ENCODE data around the gene TMEM80. TPM values are rescaled to one million over a fixed set of nuclear protein-coding genes. Genes with fewer than 3 reads are reported as not detected.
A peak's percentile ranks its signal among the peaks of the same experiment; 100 is the strongest.

TMEM80 gene
- total RNA-seq, 1 experiment from 2014 or later = 45.2 TPM

DNA sequence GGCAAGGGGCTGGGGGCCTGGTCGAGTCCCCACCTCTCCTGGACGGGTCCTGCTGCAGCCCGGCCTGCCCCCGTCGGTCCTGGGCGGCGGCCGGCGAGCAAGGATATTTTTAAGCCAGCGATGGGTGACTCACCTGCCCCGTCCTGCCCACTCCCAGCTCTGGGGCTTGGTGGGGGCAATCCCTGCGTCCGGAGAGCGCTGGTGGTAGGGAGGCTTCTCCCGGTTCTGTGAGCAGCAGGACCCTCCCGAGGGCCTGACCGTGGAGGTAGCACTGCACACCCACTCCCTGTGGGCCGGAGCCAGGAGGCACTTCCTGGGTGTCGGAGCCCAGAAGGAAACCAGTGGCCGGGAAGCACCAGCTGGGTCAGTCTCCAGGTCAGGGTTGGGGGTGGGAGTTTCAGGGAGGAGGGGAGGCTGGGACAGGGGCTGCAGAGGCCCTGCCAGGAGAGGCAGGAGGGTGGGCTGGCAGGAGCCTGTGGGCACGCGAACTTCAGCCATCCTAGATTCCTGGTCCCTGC lies 10.9 kb downstream of the TMEM80 start:
- Histone ChIP-seq H3K36me3 (ENCODE audit: control insufficient read depth, insufficient read depth, low read length) (no peaks in the 10 kb centered on the region; the same call in 1 of the 2 replicates), H3K27ac (ENCODE audit: low read length) (peak overlapping the region; percentile 93), H3K9me3 (ENCODE audit: control insufficient read depth, insufficient read depth, low read depth, low read length) (no peaks in the 10 kb centered on the region), H3K27me3 (ENCODE audit: control insufficient read depth, insufficient read depth, low read length) (no peaks in the 10 kb centered on the region), H3K4me1 (ENCODE audit: control insufficient read depth, insufficient read depth, low read length) (peaks cover 75% of the 10 kb centered on the region), H3K4me3 (ENCODE audit: low read depth in 2 of 2, low read length in 2 of 2) (peak overlapping the region; percentile 58 to 91)
- ChIA-PET POLR2A (interaction anchor here (0.9 kb wide), 1 partner anchor 9 kb away, joined by 4 read pairs; no protein-coding TSS in a partner anchor), CTCF (interaction anchor here (0.5 to 1.3 kb wide), 6 partner anchors 15 to 219 kb away, joined by 3 to 5 read pairs (median 4); partner anchors contain the start of gene AP2A2)
- BruUV-seq (replicated peaks) = no TSS peak
- TF ChIP-seq CTCF (IDR thresholded peaks at IDR 0.05) = no peak
- no peak; the same call in 1 of the 2 replicates for TF ChIP-seq SIN3A (IDR thresholded peaks at IDR 0.05; ENCODE audit: borderline replicate concordance, insufficient read depth, low read depth, low read length)
- TF ChIP-seq, protein P1, sequence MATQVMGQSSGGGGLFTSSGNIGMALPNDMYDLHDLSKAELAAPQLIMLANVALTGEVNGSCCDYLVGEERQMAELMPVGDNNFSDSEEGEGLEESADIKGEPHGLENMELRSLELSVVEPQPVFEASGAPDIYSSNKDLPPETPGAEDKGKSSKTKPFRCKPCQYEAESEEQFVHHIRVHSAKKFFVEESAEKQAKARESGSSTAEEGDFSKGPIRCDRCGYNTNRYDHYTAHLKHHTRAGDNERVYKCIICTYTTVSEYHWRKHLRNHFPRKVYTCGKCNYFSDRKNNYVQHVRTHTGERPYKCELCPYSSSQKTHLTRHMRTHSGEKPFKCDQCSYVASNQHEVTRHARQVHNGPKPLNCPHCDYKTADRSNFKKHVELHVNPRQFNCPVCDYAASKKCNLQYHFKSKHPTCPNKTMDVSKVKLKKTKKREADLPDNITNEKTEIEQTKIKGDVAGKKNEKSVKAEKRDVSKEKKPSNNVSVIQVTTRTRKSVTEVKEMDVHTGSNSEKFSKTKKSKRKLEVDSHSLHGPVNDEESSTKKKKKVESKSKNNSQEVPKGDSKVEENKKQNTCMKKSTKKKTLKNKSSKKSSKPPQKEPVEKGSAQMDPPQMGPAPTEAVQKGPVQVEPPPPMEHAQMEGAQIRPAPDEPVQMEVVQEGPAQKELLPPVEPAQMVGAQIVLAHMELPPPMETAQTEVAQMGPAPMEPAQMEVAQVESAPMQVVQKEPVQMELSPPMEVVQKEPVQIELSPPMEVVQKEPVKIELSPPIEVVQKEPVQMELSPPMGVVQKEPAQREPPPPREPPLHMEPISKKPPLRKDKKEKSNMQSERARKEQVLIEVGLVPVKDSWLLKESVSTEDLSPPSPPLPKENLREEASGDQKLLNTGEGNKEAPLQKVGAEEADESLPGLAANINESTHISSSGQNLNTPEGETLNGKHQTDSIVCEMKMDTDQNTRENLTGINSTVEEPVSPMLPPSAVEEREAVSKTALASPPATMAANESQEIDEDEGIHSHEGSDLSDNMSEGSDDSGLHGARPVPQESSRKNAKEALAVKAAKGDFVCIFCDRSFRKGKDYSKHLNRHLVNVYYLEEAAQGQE (IDR thresholded peaks at IDR 0.05; ENCODE audit: insufficient read depth in 1 of 2, low read depth in 2 of 2, low read length in 1 of 2) = no peak
- no peak; the same call in 1 of the 2 replicates for TF ChIP-seq POLR2AphosphoS5 (IDR thresholded peaks at IDR 0.05; ENCODE audit: low read depth, low read length)
- TF ChIP-seq TCF7L2 (IDR thresholded peaks at IDR 0.05; ENCODE audit: low read depth, low read length) = no peak
- ATAC-seq (peak; percentile 10), DNase-seq (ENCODE audit: low read depth, low spot score) (no peak)
- in situ Hi-C loops (cut with HindIII; ENCODE audit: low pct_unique_long_range_greater_than_20kb, low sequenced_read_pairs) (no loop called here), intact Hi-C loops (cut with micrococcal nuclease; ENCODE audit: unreplicated experiment) (no loop called here)

DNA sequence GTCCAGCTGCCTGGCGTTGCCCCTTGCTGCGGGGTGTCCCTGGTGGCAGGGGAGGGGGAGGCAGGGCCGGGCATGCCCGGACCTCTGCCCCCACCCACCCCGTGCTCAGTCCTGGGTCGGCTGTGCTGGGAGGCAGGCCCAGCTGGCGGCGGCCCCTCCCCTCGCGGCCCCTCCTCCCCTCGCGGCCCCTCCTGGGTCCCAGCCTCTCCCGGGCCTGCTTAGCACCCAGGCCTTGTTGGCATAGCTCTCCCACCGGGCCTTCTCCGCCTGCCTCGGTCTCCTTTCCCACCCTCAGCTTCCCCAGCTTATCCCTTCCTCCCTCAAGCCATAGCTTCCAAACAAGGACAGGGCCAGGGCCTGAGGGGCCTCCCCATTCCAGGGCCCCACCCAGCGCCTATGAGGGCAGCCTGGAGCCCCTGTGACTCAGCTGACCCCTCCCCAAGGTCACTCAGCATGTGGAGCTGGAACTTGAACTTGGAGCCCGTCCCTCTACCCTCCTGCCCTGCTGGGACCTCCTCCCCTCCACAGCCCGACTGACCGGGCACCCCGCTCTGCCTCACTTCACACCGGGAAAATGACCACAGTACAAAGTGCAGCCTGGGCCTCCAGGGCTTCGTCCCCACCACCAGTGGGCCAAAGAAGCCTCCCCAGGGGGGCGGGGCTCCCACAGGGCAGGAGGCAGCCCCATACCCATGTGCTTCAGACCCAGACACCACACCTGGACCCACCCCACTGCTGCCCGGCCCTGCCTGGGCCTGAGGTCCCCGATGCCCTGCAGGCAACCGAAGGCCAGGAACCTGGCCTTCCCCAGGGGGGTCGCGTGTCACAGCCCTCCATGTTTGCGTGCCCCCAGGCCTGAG lies 11.6 kb downstream of the TMEM80 start:
- peak; percentile 50 for ATAC-seq
- intact Hi-C loops (cut with micrococcal nuclease; ENCODE audit: unreplicated experiment) (no loop called here), in situ Hi-C loops (cut with HindIII; ENCODE audit: low pct_unique_long_range_greater_than_20kb, low sequenced_read_pairs) (no loop called here)
- peaks cover 72% of the 10 kb centered on the region for H3K4me1 ChIP-seq (ENCODE audit: control insufficient read depth, insufficient read depth, low read length)
- H3K4me3 ChIP-seq (ENCODE audit: low read depth in 2 of 2, low read length in 2 of 2) = peak overlapping the region; percentile 58 to 91
- CTCF ChIA-PET = interaction anchor here (0.5 to 1.3 kb wide), 6 partner anchors 15 to 218 kb away, joined by 3 to 5 read pairs (median 4); partner anchors contain the start of gene AP2A2
- no peak for DNase-seq (ENCODE audit: low read depth, low spot score)
- peak overlapping the region; percentile 93 for H3K27ac ChIP-seq (ENCODE audit: low read length)
- no peaks in the 10 kb centered on the region for H3K9me3 ChIP-seq (ENCODE audit: control insufficient read depth, insufficient read depth, low read depth, low read length)
- H3K36me3 ChIP-seq (ENCODE audit: control insufficient read depth, insufficient read depth, low read length) = no peaks in the 10 kb centered on the region; the same call in 1 of the 2 replicates
- peak; percentile 16; the same call in 1 of the 2 replicates for TF ChIP-seq POLR2AphosphoS5 (IDR thresholded peaks at IDR 0.05; ENCODE audit: low read depth, low read length)
- TF ChIP-seq, protein P1 (IDR thresholded peaks at IDR 0.05; ENCODE audit: insufficient read depth in 1 of 2, low read depth in 2 of 2, low read length in 1 of 2) = no peak
- no peak for TF ChIP-seq CTCF (IDR thresholded peaks at IDR 0.05)
- POLR2A ChIA-PET = interaction anchor here (0.9 kb wide), 1 partner anchor 10 kb away, joined by 4 read pairs; no protein-coding TSS in a partner anchor
- H3K27me3 ChIP-seq (ENCODE audit: control insufficient read depth, insufficient read depth, low read length) = no peaks in the 10 kb centered on the region
- no TSS peak for BruUV-seq (replicated peaks)
